HepG2 (cell line): ENCODE measurements around the gene OBSL1. TPM values are rescaled to one million over a fixed set of nuclear protein-coding genes. Genes with fewer than 3 reads are reported as not detected.

Experiments used
- ATAC-seq: fragments of 200-7000 bp; cut with Tn5 transposase; 3 replicates; pipeline ENCODE4 v1.9.1; 2020; ENCODE audit warnings: mild to moderate bottlenecking, moderate library complexity
- BruUV-seq: library from RNA; stranded (reverse); fragments of 400-500 nt; replicated peaks from 2 replicates; lab custom pipeline; 2021; lab: Mats Ljungman, UMichigan
- CTCF ChIA-PET: fragments of 300-600 bp; formaldehyde crosslinking; extraction: SDS; loops from one replicate; lab custom pipeline; 2021; ENCODE audit warnings: low total read pairs, inconsistent platforms, low intra/inter-chr PET ratio; lab: Yijun Ruan, JAX
- POLR2A ChIA-PET: fragments of 350-600 bp; sonication (Branson Sonifier 250); formaldehyde crosslinking; loops from one replicate; lab custom pipeline; 2020; ENCODE audit warnings: antibody characterized with exemption, inconsistent platforms; lab: Yijun Ruan, JAX
- DNase-seq: peaks from one replicate; pipeline ENCODE4 v3.0.0-alpha.2; 2015; ENCODE audit warnings: low spot score
- FAIRE-seq: peaks from 3 replicates; lab custom pipeline; 2011; peaks lifted over from hg19 to GRCh38; lab: Jason Lieb, UNC
- H2AFZ ChIP-seq: one replicate; pipeline ENCODE4 v1.6.1; 2011; ENCODE audit warnings: low read length, inconsistent platforms
- H3K27ac ChIP-seq: fragments of 300-600 bp; 3 replicates; pipeline ENCODE4 v1.8.0; 2011; ENCODE audit warnings: mixed run types, mild to moderate bottlenecking, mixed read lengths, low read length, inconsistent platforms; ENCODE audit not compliant: insufficient read depth; ENCODE audit errors: extremely low read length
- H3K27me3 ChIP-seq, 2 experiments: fragments of 200-600 bp in 1 of 2; 2 replicates in 1 of 2; 3 replicates in 1 of 2; pipeline versions ENCODE4 v1.6.0 to v1.8.0; 2011; ENCODE audit warnings: low read length in 2 of 2, mild to moderate bottlenecking in 2 of 2, moderate library complexity in 2 of 2, inconsistent platforms in 1 of 2; ENCODE audit not compliant: insufficient read depth in 2 of 2, control insufficient read depth in 1 of 2
- H3K36me3 ChIP-seq, 2 experiments: fragments of 200-600 bp in 1 of 2; replicated peaks in 1 of 2; 2 replicates in 1 of 2; 3 replicates in 1 of 2; pipeline versions ENCODE4 v1.5.1 to v1.8.0; 2011; ENCODE audit warnings: low read length in 2 of 2, inconsistent platforms in 1 of 2; ENCODE audit not compliant: insufficient read depth in 2 of 2, control insufficient read depth in 1 of 2
- H3K4me1 ChIP-seq: 2 replicates; pipeline ENCODE4 v1.5.1; 2012; ENCODE audit warnings: low read length, inconsistent platforms; ENCODE audit not compliant: insufficient read depth
- H3K4me2 ChIP-seq: 2 replicates; pipeline ENCODE4 v1.6.0; 2011; ENCODE audit warnings: low read depth, low read length, inconsistent platforms
- H3K4me3 ChIP-seq, 3 experiments: fragments of 200-600 bp in 1 of 3; sonication (generic), shearing (Covaris generic) in 1 of 3; replicated peaks in 1 of 3; 2 replicates each; pipeline ENCODE4 v1.5.1; 2011 to 2016; ENCODE audit warnings: low read length in 3 of 3, inconsistent platforms in 2 of 3, low read depth in 2 of 3, mild to moderate bottlenecking in 2 of 3, control low read depth in 1 of 3, mixed read lengths in 1 of 3; ENCODE audit not compliant: insufficient read depth in 1 of 3
- H3K79me2 ChIP-seq: one replicate; pipeline ENCODE4 v1.6.1; 2011; ENCODE audit warnings: low read length, inconsistent platforms; ENCODE audit not compliant: insufficient read depth
- H3K9ac ChIP-seq: 2 replicates; pipeline ENCODE4 v1.6.0; 2011; ENCODE audit warnings: mild to moderate bottlenecking, low read depth, low read length, inconsistent platforms; ENCODE audit not compliant: insufficient read depth
- H3K9me3 ChIP-seq: 2 replicates; pipeline ENCODE4 v1.5.1; 2012; ENCODE audit warnings: mild to moderate bottlenecking, low read length
- H4K20me1 ChIP-seq: 2 replicates; pipeline ENCODE4 v1.6.0; 2011; ENCODE audit warnings: inconsistent platforms, mild to moderate bottlenecking, low read length, moderate library complexity; ENCODE audit not compliant: insufficient read depth
- ARHGAP35 ChIP-seq: sonication (generic); formaldehyde crosslinking; IDR thresholded peaks from 2 replicates; pipeline ENCODE4 v1.9.0; 2022; ENCODE audit warnings: mild to moderate bottlenecking, inconsistent platforms, moderate library complexity, missing genetic modification reagents, borderline replicate concordance
- ARID3A ChIP-seq: IDR thresholded peaks from 2 replicates; pipeline ENCODE4 v1.6.1; 2012; ENCODE audit warnings: low read depth, low read length, improper control_type of control experiment
- ATF1 ChIP-seq: IDR thresholded peaks from 2 replicates; pipeline ENCODE4 v1.6.1; 2016; ENCODE audit warnings: mild to moderate bottlenecking, control low read depth
- BRF2 ChIP-seq: sonication (generic); formaldehyde crosslinking; IDR thresholded peaks from 2 replicates; pipeline ENCODE4 v1.8.1; 2022; ENCODE audit warnings: mild to moderate bottlenecking, missing genetic modification reagents
- EP300 ChIP-seq, 3 experiments: sonication (generic) in 1 of 3; formaldehyde crosslinking in 1 of 3; IDR thresholded peaks; 2 replicates each; pipeline versions ENCODE4 v1.5.1 to v1.6.1; 2011 to 2020; ENCODE audit warnings: low read depth in 2 of 3, low read length in 2 of 3, borderline replicate concordance in 1 of 3, improper control_type of control experiment in 1 of 3, mild to moderate bottlenecking in 1 of 3, missing genetic modification reagents in 1 of 3, moderate library complexity in 1 of 3
- JARID2 ChIP-seq: sonication (generic); formaldehyde crosslinking; IDR thresholded peaks from 2 replicates; pipeline ENCODE4 v1.8.1; 2023; ENCODE audit warnings: missing genetic modification reagents, inconsistent platforms; ENCODE audit not compliant: insufficient replicate concordance
- PAF1 ChIP-seq: IDR thresholded peaks from 2 replicates; pipeline ENCODE4 v1.6.1; 2016; ENCODE audit warnings: missing genetic modification reagents, missing compliant biosample characterization
- TEAD3 ChIP-seq: optimal IDR thresholded peaks from 2 replicates; pipeline ENCODE3; 2016; ENCODE audit warnings: borderline replicate concordance
- U2AF1 ChIP-seq: fragments of 200-400 bp; formaldehyde crosslinking; optimal IDR thresholded peaks from 2 replicates; pipeline ENCODE3; 2017; ENCODE audit warnings: mild to moderate bottlenecking, low read depth, low read length
- ZBTB38 ChIP-seq: sonication (generic); formaldehyde crosslinking; IDR thresholded peaks from 2 replicates; pipeline ENCODE4 v1.5.1; 2020; ENCODE audit warnings: mild to moderate bottlenecking, missing genetic modification reagents
- ZBTB8A ChIP-seq: sonication (generic); formaldehyde crosslinking; IDR thresholded peaks from 2 replicates; pipeline ENCODE4 v1.4.0; 2020; ENCODE audit warnings: mild to moderate bottlenecking, low read depth, missing genetic modification reagents, borderline replicate concordance
- ZNF24 ChIP-seq: fragments of 450-650 bp; IDR thresholded peaks from 2 replicates; pipeline ENCODE4 v1.6.1; 2017; ENCODE audit warnings: antibody characterized with exemption, mild to moderate bottlenecking
- ZNF605 ChIP-seq: sonication (generic); formaldehyde crosslinking; IDR thresholded peaks from 2 replicates; pipeline ENCODE4 v1.8.0; 2022; ENCODE audit warnings: mild to moderate bottlenecking, missing genetic modification reagents
- ZNF816 ChIP-seq: sonication (generic); formaldehyde crosslinking; IDR thresholded peaks from 2 replicates; pipeline ENCODE4 v1.8.0; 2022; ENCODE audit warnings: missing genetic modification reagents, mild to moderate bottlenecking, borderline replicate concordance
- WGBS: methylation state at CpG from one replicate; pipeline ENCODE4 v1.1.6; 2017; ENCODE audit warnings: low lambda C conversion rate; 5-methylcytosine and 5-hydroxymethylcytosine counted together
- in situ Hi-C: cut with HindIII; loops from 2 replicates; pipeline ENCODE4 v1.10.0; 2017; ENCODE audit warnings: low pct_unique_long_range_greater_than_20kb; ENCODE audit not compliant: extremely low pct_ligation_motif_present
- intact Hi-C: fragments of 100-400 bp; cut with micrococcal nuclease; formaldehyde crosslinking; loops from one replicate; pipeline ENCODE4 v1.10.0; 2022; ENCODE audit not compliant: unreplicated experiment
- polyA plus RNA-seq, 8 experiments: library from polyadenylated mRNA; depleted of rRNA in 3 of 8; stranded (reverse) in 7 of 8; unstranded in 1 of 8; fragments of >200 nt; fragmentation: Illumina TruSeq in 4 of 8; extraction: Trizol in 4 of 8; gene quantifications; 2 replicates each; pipeline versions ENCODE4 v1.2.1 to v1.2.3, GENCODE V29; 2011 to 2016; ENCODE audit warnings: low read depth in 4 of 8, missing spikeins in 1 of 8, mixed read lengths in 1 of 8; ENCODE audit not compliant: insufficient read depth in 1 of 8
- total RNA-seq, 5 experiments: library from RNA; depleted of rRNA; stranded (reverse); fragments of >200 nt; fragmentation: Illumina TruSeq; extraction: Trizol; gene quantifications; 2 replicates each; pipeline ENCODE4 v1.2.3, GENCODE V29; 2016; ENCODE audit warnings: low read depth in 1 of 5
- TF ChIP-seq, protein P1 (sequence below): sonication (generic); formaldehyde crosslinking; IDR thresholded peaks from 2 replicates; pipeline ENCODE4 v1.8.1; 2023; ENCODE audit warnings: mild to moderate bottlenecking, inconsistent platforms, moderate library complexity, missing genetic modification reagents, borderline replicate concordance
- TF ChIP-seq, protein P2 (sequence below): sonication (generic); formaldehyde crosslinking; IDR thresholded peaks from 2 replicates; pipeline ENCODE4 v1.4.0; 2020; ENCODE audit warnings: mild to moderate bottlenecking, missing genetic modification reagents
- TF ChIP-seq, protein P3 (sequence below): sonication (generic); formaldehyde crosslinking; IDR thresholded peaks from 2 replicates; pipeline ENCODE4 v1.4.0; 2020; ENCODE audit warnings: mild to moderate bottlenecking, missing genetic modification reagents

OBSL1 gene
- total and polyA plus RNA-seq, 2 of the 13 experiments (the other 11 are each of a cell fraction or from before 2014, with no cell fraction given): 86.7 to 218 TPM

DNA sequence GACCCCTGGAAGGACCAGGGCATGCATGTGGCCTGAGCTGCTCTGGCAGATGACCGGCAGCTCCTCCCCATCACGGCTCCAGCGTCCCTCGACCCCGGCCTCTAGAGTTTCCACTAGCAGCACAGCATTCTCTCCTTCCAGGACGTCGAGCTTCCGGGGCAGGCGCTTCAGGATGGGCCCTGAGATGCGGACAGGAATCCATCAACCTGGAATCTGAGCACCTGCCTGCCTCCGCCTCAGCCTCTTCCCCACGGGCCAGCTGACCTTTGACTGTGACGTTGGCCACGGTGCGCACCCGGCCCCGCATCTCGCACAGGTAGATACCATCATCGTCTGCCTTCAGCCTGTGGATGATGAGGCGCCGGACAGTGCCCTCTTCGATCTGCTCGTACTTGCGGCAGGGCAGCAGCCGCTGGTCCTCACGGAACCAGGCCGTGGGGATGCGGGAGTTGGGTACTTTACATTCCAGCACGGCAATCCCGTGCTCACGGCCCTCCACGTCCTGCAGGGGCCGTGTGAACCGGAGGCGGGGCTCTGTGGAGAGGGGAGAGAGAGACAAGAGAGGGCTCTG, 3.5 kb downstream of the OBSL1 start:
- ChIA-PET CTCF (no interaction called here), POLR2A (interaction anchor here (1.0 to 2.6 kb wide), 3 partner anchors 9 to 30 kb away, joined by 3 to 20 read pairs (median 9); partner anchors contain the start of gene STK11IP)
- no peak overlapping the region for H3K27ac ChIP-seq
- H3K79me2 ChIP-seq: peaks cover 21% of the 10 kb centered on the region
- H3K9ac ChIP-seq: no peak overlapping the region
- H3K36me3 ChIP-seq: peaks cover 19 to 48% of the 10 kb centered on the region in 2 experiments
- in situ Hi-C loops: no loop called here
- peaks cover 46% of the 10 kb centered on the region for H3K4me1 ChIP-seq
- DNase-seq (no peak), FAIRE-seq (no peak), ATAC-seq (no peak)
- WGBS: 96% methylated on average over 35 of the region's 35 CpGs
- H2AFZ ChIP-seq: no peak overlapping the region
- H4K20me1 ChIP-seq: no peaks in the 10 kb centered on the region
- intact Hi-C loops: no loop called here
- H3K9me3 ChIP-seq: no peaks in the 10 kb centered on the region
- H3K4me3 ChIP-seq: no peak overlapping the region
- no peaks in the 10 kb centered on the region for H3K27me3 ChIP-seq
- BruUV-seq: no TSS peak
- no peak overlapping the region for H3K4me2 ChIP-seq
- TF ChIP-seq U2AF1 (peak; percentile 61), TEAD3 (CRISPR knock-in tag) (peak; percentile 61), ATF1 (CRISPR knock-in tag) (no peak), ZBTB38 (peak; percentile 96), EP300 (IDR thresholded peaks at IDR 0.05; ENCODE audit: low read depth in 2 of 2, low read length in 2 of 2) (no peak), EP300 (CRISPR knock-in tag; IDR thresholded peaks at IDR 0.05; ENCODE audit: borderline replicate concordance) (peak; percentile 13; the same call in 1 of the 2 replicates), ZBTB8A (no peak), ARHGAP35 (CRISPR knock-in tag) (0 out of 2 replicates have a peak, but pooled peaks have one; percentile 62), ZNF24 (no peak), BRF2 (no peak), ZNF816 (CRISPR knock-in tag) (no peak), JARID2 (no peak), PAF1 (CRISPR knock-in tag) (peak; percentile 94), ZNF605 (CRISPR knock-in tag) (peak; percentile 70), ARID3A (no peak)
- TF ChIP-seq, protein P1, sequence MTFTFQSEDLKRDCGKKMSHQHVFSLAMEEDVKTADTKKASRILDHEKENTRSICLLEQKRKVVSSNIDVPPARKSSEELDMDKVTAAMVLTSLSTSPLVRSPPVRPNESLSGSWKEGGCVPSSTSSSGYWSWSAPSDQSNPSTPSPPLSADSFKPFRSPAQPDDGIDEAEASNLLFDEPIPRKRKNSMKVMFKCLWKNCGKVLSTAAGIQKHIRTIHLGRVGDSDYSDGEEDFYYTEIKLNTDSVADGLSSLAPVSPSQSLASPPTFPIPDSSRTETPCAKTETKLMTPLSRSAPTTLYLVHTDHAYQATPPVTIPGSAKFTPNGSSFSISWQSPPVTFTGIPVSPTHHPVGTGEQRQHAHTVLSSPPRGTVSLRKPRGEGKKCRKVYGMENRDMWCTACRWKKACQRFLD (CRISPR knock-in tag): no peak
- TF ChIP-seq, protein P2, sequence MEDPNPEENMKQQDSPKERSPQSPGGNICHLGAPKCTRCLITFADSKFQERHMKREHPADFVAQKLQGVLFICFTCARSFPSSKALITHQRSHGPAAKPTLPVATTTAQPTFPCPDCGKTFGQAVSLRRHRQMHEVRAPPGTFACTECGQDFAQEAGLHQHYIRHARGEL: no peak
- TF ChIP-seq, protein P3, sequence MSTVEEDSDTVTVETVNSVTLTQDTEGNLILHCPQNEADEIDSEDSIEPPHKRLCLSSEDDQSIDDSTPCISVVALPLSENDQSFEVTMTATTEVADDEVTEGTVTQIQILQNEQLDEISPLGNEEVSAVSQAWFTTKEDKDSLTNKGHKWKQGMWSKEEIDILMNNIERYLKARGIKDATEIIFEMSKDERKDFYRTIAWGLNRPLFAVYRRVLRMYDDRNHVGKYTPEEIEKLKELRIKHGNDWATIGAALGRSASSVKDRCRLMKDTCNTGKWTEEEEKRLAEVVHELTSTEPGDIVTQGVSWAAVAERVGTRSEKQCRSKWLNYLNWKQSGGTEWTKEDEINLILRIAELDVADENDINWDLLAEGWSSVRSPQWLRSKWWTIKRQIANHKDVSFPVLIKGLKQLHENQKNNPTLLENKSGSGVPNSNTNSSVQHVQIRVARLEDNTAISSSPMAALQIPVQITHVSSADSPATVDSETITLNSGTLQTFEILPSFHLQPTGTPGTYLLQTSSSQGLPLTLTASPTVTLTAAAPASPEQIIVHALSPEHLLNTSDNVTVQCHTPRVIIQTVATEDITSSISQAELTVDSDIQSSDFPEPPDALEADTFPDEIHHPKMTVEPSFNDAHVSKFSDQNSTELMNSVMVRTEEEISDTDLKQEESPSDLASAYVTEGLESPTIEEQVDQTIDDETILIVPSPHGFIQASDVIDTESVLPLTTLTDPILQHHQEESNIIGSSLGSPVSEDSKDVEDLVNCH (CRISPR knock-in tag): no peak
